HG03060 (cell line): ENCODE data around the gene ASB14.

Source experiments
- ATAC-seq: cut with Tn5 transposase; IDR thresholded peaks from one replicate; pipeline ENCODE4 v1.9.1; 2021; ENCODE audit warnings: low read depth, moderate number of reproducible peaks; ENCODE audit not compliant: unreplicated experiment

The ASB14 gene

DNA sequence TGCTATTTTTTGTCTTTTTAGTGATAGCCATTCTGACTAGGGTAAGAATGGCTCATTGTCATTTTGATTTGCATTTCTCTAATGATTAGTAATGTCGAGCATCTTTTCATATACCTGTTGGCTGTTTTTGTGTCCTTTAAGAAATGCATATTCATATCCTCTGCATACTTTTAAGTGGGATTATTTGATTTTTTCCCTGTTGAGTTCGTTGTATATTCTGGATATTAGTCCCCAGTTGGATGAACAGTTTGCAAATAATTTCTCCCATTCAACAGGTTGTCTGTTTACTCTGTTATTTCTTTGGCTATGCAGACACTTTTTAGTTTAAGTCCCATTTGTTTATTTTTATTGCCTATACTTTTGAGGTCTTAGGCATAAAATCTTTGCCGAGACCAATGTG is 30.6 kb downstream of the ASB14 start:
- no peak for ATAC-seq

DNA sequence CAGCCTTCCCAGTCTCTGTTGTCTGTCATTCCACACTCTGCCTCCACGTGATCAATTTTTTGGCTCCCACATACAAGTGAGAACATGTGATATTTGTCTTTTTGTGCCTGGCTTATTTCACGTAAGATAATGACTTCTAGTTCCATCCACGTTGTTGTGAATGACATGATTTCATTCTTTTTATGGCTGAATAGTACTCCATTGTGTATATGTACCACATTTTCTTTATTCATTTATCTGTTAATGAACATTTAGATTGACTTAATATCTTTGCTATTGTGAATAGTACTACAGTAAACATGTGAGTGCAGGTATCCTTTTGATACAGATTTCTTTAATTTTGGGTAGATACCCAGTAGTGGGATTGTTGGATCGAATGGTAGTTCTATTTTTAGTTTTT is 31.4 kb downstream of the ASB14 start:
- no peak for ATAC-seq

DNA sequence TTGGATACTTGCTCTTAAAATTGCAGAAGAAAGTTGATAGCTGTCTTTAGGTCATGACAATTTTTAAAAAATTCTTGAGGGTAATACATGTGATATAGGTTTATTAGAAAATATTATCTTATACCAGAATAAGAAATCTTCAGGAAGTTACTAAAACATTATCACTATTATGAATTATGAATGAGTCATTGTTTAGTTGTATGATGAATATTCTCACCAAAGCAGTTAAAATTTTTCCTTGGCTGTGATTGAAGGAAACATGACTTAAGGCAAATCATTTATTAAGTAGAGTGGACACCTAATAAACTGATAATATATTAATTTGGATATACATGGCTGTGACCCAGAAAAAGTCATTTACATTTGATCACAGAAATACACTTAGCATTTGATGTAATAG is 34.8 kb downstream of the ASB14 start:
- no peak for ATAC-seq

DNA sequence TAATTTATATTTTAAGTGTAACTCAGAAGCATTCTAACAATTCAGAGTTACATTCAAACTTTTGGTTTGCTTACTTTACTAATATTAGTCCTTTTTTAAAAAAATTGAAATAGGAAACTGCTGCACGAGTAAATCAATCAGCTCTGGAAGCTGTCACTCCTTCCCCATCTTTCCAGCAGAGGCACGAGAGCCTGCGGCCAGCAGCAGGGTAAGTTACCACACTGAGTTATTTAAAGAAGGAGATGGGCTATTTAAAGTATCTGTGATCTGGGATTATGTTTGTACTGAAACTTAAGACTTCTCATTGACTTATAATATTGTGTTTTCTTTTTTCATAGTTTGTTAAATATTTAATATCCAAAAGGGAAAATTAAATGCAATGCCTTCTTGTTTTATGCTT is 35.6 kb downstream of the ASB14 start:
- no peak for ATAC-seq

DNA sequence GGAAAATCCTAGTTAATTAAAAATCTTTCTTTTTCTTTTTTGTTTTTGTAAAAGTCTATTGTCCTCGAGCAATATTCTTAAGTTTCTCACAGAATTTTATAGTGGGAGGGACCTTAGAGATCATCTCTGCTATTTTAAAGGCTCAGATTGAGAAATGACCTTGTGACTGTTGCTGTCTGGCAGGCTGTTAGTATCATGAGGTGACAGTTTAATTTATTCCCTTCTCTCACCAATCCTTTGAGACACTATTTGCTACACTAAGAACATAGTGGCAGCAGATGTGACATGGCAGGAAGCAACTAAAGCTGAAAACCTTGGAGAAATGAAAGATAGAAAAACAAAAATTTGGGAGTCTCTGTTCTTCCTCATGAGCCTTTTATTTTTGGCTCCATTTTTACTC is 40.1 kb downstream of the ASB14 start:
- ATAC-seq: no peak

DNA sequence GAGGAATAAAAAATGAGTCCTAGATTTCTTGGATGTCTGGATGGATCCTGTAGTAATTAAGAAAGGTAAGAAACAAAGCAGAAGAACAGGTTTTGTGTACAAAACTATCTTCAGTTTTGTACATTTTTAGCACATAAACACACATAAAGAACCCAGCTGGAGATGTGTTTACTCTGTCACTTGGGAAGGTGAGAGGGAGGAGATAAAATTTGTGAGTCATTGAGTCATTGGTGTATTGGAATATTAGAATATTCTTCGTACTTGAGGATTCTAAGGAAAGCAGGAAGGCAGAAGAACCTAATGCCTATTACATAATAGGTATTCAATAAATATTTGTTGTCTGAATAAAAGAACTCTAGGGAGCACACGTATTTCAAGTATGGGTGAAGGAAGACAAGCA is 47.5 kb downstream of the ASB14 start:
- ATAC-seq: no peak

DNA sequence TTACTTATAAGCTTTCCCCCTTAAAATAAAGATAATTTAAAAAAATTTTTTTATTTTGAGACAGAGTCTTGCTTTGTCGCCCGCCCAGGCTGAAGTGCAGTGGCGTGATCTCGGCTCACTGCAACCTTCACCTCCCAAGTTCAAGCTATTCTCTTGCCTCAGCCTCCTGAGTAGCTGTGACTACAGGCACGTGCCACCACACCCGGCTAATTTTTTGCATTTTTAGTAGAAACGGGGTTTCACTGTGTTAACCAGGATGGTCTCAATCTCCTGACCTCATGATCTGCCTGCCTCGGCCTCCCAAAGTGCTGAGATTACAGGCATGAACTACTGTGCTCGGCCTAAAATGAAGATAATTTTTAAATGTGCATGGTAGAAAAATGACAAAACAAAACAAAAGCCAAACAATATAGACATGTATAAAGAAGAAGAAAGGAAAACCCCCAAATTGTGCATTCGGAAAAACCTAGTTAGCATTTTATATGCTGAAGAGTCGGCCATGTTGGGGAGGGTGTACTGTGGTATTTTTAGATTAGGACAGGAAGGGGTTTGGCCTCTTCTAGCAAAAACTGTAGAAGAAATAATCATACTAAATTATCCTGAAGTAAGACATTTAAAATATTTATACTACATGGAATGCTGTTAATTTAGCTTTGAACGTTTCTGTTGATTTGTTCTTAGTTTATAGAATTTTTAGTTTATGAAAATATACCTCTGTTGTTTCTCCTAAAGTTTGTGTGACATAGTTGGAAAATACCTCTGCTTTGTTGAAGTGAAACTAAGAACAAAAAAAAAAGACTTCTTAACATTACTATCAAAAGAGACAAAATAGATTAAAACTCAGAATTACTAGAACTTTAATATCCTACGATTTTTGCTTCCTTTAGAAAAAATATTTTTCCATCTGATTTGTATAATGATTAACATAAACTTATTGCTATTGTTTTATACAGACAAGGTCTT is 57.6 kb downstream of the ASB14 start:
- no peak for ATAC-seq

DNA sequence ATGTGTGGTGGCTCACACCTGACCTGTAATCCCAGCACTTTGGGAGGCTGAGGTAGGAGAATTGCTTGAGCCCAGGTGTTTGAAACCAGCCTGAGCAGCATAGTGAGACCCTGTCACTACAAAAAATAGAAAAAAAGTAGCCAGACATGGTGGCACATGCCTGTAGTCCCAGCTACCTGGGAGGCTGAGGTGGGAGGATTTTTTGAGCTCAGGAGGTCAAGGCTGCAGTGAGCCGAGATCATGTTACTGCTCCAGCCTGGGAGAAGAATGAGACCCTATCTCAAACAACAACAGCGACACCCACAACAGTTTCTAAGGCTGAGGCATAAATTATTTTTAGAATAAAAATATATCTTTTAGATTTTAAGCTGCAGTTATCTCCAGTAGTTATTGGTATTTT is 58.7 kb downstream of the ASB14 start:
- no peak for ATAC-seq

DNA sequence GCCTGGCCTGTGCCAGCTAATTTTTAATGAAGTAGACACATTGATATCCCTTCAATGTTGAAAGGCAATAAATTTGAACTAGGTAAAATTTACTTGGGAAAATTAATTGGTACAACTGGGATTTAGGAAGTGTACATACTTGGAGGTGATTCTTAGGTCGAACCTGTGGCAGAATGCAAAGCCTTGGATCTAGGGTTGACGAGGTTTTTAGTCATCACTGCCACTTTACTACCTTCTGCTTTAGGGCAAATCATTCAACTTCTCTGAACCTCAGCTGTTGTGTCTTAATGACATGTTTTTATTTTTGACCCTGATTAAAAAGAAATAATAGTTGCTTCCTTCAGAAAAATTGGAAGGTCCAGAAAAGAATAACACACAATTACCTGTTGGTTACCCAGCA is 62.5 kb downstream of the ASB14 start:
- no peak for ATAC-seq

DNA sequence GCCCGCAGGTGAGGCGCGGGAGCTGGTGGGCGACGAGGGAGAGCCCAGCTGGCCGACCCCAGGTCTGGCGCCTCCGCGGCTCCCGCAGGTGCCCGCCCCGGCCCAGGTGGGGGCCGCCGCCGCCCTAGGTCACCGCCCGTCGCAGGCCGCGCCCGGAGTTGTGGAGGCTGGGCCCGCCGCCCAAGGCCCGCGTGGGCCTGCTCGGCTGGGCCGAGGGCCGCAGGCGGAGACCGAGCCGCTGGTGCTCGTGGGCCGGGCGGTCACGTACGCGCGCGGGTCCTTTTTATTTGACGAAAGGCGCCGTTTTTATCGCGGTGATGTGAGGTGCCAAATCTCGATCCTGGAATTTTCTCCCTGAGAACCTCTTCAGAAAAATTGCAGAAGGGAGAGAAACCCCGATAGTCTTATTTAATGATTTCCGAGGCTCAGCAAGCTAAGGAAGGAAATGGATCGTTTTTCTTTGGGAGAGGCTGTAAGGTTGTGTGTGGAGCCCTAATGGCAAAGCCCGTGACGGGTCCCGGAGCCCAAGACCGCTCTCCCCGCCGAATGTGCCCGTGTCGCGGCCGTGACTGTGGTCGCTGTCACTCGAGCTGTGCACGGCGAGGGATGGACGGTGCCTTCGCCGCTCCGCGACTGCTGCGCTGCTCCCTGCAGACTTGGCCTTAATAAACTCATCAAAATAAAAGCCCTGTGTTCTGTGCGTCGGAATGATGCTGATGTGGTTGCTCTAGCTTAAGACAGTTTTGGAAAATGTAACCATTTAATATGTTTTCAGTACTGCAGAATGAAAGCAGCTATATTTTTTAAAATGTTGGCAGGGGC is 64.3 kb downstream of the ASB14 start:
- peak; percentile 16 for ATAC-seq

DNA sequence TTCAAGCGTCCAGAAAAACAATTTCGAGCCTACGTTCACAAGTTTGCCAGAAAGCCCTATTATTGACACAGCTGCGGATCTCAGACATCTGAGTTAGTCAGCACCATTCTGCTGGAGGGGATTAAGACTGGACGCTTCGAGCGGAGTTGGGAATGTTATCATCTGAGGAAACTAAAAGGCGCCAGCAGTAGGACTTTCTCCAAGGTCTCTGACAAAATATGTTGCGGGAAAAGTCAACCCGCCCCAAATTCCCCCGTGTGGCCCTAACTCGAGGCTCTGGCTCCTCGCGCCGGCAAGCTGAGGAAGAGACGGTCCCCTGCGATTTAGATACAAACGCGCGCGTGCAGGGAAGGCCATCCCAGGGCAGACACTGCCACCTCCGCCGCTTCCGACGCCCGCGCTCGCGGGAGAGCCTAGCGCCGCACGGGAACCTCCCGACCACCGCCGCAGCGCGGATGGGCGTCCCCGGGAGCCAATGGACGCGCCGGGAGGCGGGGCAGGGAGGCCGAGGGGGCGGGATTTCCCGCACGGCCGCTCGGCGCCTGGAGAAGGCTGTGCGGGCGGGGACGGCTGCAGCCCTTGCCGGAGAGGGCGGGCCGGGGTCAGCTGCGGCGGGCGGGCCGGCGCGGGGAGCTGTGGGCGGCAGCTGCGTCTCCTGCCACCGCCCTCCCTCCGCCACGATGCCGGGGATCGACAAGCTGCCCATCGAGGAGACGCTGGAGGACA is 65.1 kb downstream of the ASB14 start, which contains the start of gene APPL1:
APPL1 (plus strand) TSS at position 526 of the 726 bp plus-strand sequence; CDS start at position 681, 155 bp downstream.
- peak; percentile 49 for ATAC-seq

DNA sequence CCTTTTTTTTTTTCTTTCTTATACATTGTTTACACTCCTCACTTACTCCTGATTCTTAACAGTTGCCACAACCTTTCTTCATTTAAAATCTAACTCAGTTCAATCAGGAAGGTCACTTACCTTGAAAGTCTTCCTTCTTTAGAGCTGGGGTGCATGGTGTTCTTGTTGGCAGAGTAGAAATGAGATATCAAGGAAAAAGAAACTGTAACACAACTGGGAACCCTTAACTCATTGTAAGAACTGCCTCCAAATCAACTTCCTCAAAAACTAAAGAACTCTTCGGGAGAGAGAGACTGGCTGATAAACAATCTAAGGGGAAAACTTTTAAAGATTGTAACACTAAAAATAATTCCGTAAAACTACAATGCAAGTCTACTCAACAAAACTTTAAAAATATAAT is 66.3 kb downstream of the ASB14 start:
- no peak for ATAC-seq

DNA sequence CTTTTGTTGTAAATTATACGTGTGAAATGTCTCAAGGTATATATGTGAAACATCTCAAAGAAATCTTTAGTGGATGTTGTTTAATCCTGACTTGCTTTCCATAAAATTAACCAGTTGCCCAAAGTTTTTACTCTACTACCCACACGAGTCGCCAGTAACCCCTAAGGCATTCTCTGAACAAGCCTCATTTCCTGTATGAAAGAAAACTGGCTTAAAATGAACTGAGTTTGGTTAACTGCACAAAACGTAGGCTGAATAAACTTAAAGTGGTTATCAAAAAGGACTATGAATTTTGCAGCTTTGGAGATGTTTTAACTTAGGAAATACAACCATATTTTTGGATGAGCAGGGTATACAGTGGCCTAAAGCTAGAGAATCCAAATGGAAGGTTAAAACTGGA is 67.6 kb downstream of the ASB14 start:
- no peak for ATAC-seq

DNA sequence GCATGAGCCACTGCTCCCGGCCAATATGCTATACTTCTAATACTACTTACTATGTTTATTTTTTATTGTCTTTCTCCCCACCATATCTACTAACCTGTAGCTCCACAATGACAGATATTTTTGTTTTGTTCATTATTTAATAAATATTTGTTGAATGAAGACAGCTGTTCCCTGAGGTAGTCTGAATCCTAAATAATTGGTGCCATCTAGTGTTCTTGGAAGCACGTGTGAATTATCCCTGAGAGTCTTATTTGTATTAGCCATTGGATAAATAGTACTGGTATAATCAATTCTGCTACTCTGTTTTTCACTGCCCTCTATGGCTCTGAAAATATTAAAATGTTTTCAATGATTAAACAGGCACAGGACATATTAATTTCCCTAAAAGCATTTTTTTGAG is 70.6 kb downstream of the ASB14 start:
- no peak for ATAC-seq
